ENCODE results near the gene MYO3B. TPM values are rescaled to one million over a fixed set of nuclear protein-coding genes. Genes with fewer than 3 reads are reported as not detected.
A peak's percentile ranks its signal among the peaks of the same experiment; 100 is the strongest.

MYO3B gene
- total RNA-seq, 1 donor from 2014 or later: 27.3 TPM

DNA sequence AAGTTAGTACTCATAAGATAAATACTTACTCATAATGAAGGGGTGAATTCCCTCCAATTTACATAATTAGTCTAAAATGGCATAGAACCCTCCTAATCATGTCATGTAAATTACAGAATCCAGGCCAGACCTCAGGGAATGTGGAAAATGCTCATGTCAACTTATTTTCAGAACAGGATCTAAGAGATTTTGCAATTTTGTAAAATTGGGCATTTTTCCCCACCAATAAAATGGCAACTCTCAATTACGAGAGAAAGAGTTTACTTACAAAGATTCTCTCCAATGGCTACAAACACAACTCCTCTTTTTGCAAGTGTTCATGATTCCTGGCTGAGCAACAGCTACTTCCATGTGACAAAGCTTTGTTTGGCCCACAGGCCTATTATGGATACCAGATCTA is 503.4 kb downstream of the MYO3B start:
- Histone ChIP-seq H3K4me2 (peak overlapping the region; percentile 53), H3F3A (ENCODE audit: low read depth) (peaks cover 32% of the 10 kb centered on the region), H3K36me3 (no peaks in the 10 kb centered on the region), H3K4me3 (no peak overlapping the region), H3K27me3 (no peaks in the 10 kb centered on the region), H3K27ac (peak overlapping the region; percentile 0), H3K4me1 (peaks cover 41% of the 10 kb centered on the region), H3K9ac (no peak overlapping the region), H3K9me3 (ENCODE audit: low read depth) (no peaks in the 10 kb centered on the region), H3K79me2 (ENCODE audit: low read depth) (no peaks in the 10 kb centered on the region), H2AFZ (replicated peaks) (peak overlapping the region; percentile 45), H4K20me1 (ENCODE audit: low read depth) (no peaks in the 10 kb centered on the region)
- H3K4me1 Mint-ChIP-seq: peaks cover 48% of the 10 kb centered on the region
- H3K27ac Mint-ChIP-seq: no peak overlapping the region
- peaks cover 5% of the 10 kb centered on the region for H3K27me3 Mint-ChIP-seq (ENCODE audit: insufficient read depth, low read depth)
- H3K4me3 Mint-ChIP-seq: no peak overlapping the region
- no peaks in the 10 kb centered on the region for H3K36me3 Mint-ChIP-seq
- no peaks in the 10 kb centered on the region for H3K9me3 Mint-ChIP-seq
- no peak for TF ChIP-seq EZH2phosphoT487 (IDR thresholded peaks at IDR 0.05)
- TF ChIP-seq, protein P1, sequence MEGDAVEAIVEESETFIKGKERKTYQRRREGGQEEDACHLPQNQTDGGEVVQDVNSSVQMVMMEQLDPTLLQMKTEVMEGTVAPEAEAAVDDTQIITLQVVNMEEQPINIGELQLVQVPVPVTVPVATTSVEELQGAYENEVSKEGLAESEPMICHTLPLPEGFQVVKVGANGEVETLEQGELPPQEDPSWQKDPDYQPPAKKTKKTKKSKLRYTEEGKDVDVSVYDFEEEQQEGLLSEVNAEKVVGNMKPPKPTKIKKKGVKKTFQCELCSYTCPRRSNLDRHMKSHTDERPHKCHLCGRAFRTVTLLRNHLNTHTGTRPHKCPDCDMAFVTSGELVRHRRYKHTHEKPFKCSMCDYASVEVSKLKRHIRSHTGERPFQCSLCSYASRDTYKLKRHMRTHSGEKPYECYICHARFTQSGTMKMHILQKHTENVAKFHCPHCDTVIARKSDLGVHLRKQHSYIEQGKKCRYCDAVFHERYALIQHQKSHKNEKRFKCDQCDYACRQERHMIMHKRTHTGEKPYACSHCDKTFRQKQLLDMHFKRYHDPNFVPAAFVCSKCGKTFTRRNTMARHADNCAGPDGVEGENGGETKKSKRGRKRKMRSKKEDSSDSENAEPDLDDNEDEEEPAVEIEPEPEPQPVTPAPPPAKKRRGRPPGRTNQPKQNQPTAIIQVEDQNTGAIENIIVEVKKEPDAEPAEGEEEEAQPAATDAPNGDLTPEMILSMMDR (IDR thresholded peaks at IDR 0.05): no peak
- no peak for TF ChIP-seq EZH2 (IDR thresholded peaks at IDR 0.05)
- DNase-seq (ENCODE audit: low spot score): no peak

DNA sequence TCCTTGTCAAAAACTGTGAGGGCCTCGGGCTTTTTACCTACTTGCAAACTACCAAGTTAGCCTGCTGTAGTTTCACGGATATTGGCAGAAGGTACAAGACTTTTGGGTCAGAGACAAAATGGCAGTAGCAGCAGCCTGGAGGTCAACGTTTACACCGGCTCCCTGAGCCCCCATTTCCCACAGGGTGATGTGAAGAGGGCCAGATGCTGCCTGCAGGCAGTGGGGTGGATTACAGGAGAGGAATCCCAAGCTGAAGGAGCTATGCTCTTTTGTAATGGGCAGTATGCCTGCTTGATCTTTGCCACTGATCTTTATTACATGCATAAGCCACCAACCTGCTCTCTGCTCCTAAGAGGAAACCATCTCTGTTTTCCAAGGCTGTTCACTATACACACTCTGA is 507.6 kb downstream of the MYO3B start:
- Mint-ChIP-seq H3K4me1 (peaks cover 36% of the 10 kb centered on the region), H3K27me3 (ENCODE audit: insufficient read depth, low read depth) (peaks cover 7% of the 10 kb centered on the region), H3K27ac (peak overlapping the region; percentile 75), H3K9me3 (no peaks in the 10 kb centered on the region), H3K4me3 (no peak overlapping the region), H3K36me3 (no peaks in the 10 kb centered on the region)
- Histone ChIP-seq H3F3A (ENCODE audit: low read depth) (peaks cover 15% of the 10 kb centered on the region), H3K9me3 (ENCODE audit: low read depth) (no peaks in the 10 kb centered on the region), H2AFZ (replicated peaks) (peak overlapping the region; percentile 65), H3K4me1 (peaks cover 22% of the 10 kb centered on the region), H3K79me2 (ENCODE audit: low read depth) (no peaks in the 10 kb centered on the region), H4K20me1 (ENCODE audit: low read depth) (no peaks in the 10 kb centered on the region), H3K27ac (peak overlapping the region; percentile 51), H3K36me3 (no peaks in the 10 kb centered on the region), H3K27me3 (no peaks in the 10 kb centered on the region), H3K9ac (no peak overlapping the region), H3K4me3 (no peak overlapping the region), H3K4me2 (no peak overlapping the region)
- no peak for TF ChIP-seq EZH2 (IDR thresholded peaks at IDR 0.05)
- TF ChIP-seq, protein P1 (IDR thresholded peaks at IDR 0.05): no peak
- TF ChIP-seq EZH2phosphoT487 (IDR thresholded peaks at IDR 0.05): no peak
- peak; percentile 45 for DNase-seq (ENCODE audit: low spot score)

DNA sequence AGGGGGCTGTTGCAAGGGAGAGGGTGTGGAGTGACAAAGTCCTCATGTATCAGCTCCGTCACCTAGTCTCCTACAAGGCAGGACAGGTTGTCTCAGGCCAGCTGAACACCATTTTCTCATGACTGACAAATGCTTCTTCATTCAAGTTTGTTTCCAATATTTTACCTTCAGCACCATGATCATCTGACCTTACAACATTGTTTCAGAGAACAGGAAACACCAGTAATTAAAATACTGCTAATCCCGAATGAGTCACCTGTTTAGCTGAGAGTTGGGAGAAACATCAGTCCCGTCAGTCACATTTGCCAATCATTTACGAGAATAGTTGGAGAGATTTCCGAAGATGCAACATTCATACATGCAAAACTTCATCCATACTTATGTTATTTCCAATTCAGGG is 511.5 kb downstream of the MYO3B start:
- Histone ChIP-seq H3K4me2 (no peak overlapping the region), H3K4me1 (peaks cover 15% of the 10 kb centered on the region), H3F3A (ENCODE audit: low read depth) (peaks cover 4% of the 10 kb centered on the region), H3K27ac (no peak overlapping the region), H3K27me3 (no peaks in the 10 kb centered on the region), H3K4me3 (no peak overlapping the region), H3K9ac (no peak overlapping the region), H3K9me3 (ENCODE audit: low read depth) (no peaks in the 10 kb centered on the region), H3K79me2 (ENCODE audit: low read depth) (no peaks in the 10 kb centered on the region), H3K36me3 (no peaks in the 10 kb centered on the region), H4K20me1 (ENCODE audit: low read depth) (no peaks in the 10 kb centered on the region), H2AFZ (replicated peaks) (no peak overlapping the region)
- H3K27ac Mint-ChIP-seq: no peak overlapping the region
- no peak overlapping the region for H3K4me3 Mint-ChIP-seq
- no peaks in the 10 kb centered on the region for H3K36me3 Mint-ChIP-seq
- H3K27me3 Mint-ChIP-seq (ENCODE audit: insufficient read depth, low read depth): peaks cover 7% of the 10 kb centered on the region
- no peak for DNase-seq (ENCODE audit: low spot score)
- peaks cover 38% of the 10 kb centered on the region for H3K4me1 Mint-ChIP-seq
- H3K9me3 Mint-ChIP-seq: no peaks in the 10 kb centered on the region
- TF ChIP-seq EZH2phosphoT487 (IDR thresholded peaks at IDR 0.05) (no peak), EZH2 (IDR thresholded peaks at IDR 0.05) (no peak)
- TF ChIP-seq, protein P1 (IDR thresholded peaks at IDR 0.05): no peak
